Astrocyte (in vitro differentiated cells and primary cell): Measurements from ENCODE around the gene ACTR5. TPM values are rescaled to one million over a fixed set of nuclear protein-coding genes. Genes with fewer than 3 reads are reported as not detected.

ENCODE experiments used
- DNase-seq: peaks from one replicate; pipeline ENCODE4 v3.0.0-alpha.2; 2010; ENCODE audit warnings: low read depth
- FAIRE-seq: peaks from 2 replicates; lab custom pipeline; 2011; peaks lifted over from hg19 to GRCh38; lab: Jason Lieb, UNC
- H2AFZ ChIP-seq: 2 replicates; pipeline ENCODE4 v1.6.0; 2012; ENCODE audit warnings: low read depth, low read length, inconsistent platforms
- H3K27ac ChIP-seq: 2 replicates; pipeline ENCODE4 v1.5.1; 2011; ENCODE audit warnings: low read depth, low read length, inconsistent platforms
- H3K27me3 ChIP-seq: 2 replicates; pipeline ENCODE4 v1.6.0; 2011; ENCODE audit warnings: low read length, inconsistent platforms; ENCODE audit not compliant: insufficient read depth
- H3K36me3 ChIP-seq: 2 replicates; pipeline ENCODE4 v1.5.1; 2011; ENCODE audit warnings: low read length, inconsistent platforms; ENCODE audit not compliant: insufficient read depth
- H3K4me1 ChIP-seq: 2 replicates; pipeline ENCODE4 v1.5.1; 2011; ENCODE audit warnings: low read length, inconsistent platforms; ENCODE audit not compliant: insufficient read depth
- H3K4me2 ChIP-seq: 2 replicates; pipeline ENCODE4 v1.6.0; 2012; ENCODE audit warnings: low read length, inconsistent platforms
- H3K4me3 ChIP-seq: 2 replicates; pipeline ENCODE4 v1.5.1; 2011; ENCODE audit warnings: low read depth, mild to moderate bottlenecking, low read length, inconsistent platforms; ENCODE audit not compliant: insufficient read depth
- H3K79me2 ChIP-seq: 2 replicates; pipeline ENCODE4 v1.6.0; 2012; ENCODE audit warnings: mild to moderate bottlenecking, low read length, inconsistent platforms; ENCODE audit not compliant: insufficient read depth
- H3K9ac ChIP-seq: 2 replicates; pipeline ENCODE4 v1.6.0; 2012; ENCODE audit warnings: mild to moderate bottlenecking, low read length, inconsistent platforms
- H3K9me3 ChIP-seq: 2 replicates; pipeline ENCODE4 v1.5.1; 2012; ENCODE audit warnings: low read depth, mild to moderate bottlenecking, low read length, inconsistent platforms; ENCODE audit not compliant: insufficient read depth
- H4K20me1 ChIP-seq: 2 replicates; pipeline ENCODE4 v1.6.0; 2012; ENCODE audit warnings: low read length, inconsistent platforms; ENCODE audit not compliant: insufficient read depth
- H3K27ac Mint-ChIP-seq: one replicate; pipeline ENCODE4 v1.8.0; 2021; ENCODE audit warnings: mild to moderate bottlenecking, mixed read lengths; ENCODE audit not compliant: unreplicated experiment
- H3K27me3 Mint-ChIP-seq: one replicate; pipeline ENCODE4 v1.8.0; 2021; ENCODE audit warnings: low read depth, mixed read lengths; ENCODE audit not compliant: unreplicated experiment
- H3K36me3 Mint-ChIP-seq: one replicate; pipeline ENCODE4 v1.8.0; 2021; ENCODE audit warnings: low read depth, mixed read lengths; ENCODE audit not compliant: unreplicated experiment
- H3K4me1 Mint-ChIP-seq: one replicate; pipeline ENCODE4 v1.8.0; 2021; ENCODE audit warnings: low read depth, mixed read lengths; ENCODE audit not compliant: unreplicated experiment
- H3K4me3 Mint-ChIP-seq: one replicate; pipeline ENCODE4 v1.8.0; 2021; ENCODE audit warnings: mild to moderate bottlenecking, moderate library complexity, mixed read lengths; ENCODE audit not compliant: unreplicated experiment
- H3K9me3 Mint-ChIP-seq: one replicate; pipeline ENCODE4 v1.8.0; 2021; ENCODE audit warnings: mild to moderate bottlenecking, mixed read lengths; ENCODE audit not compliant: unreplicated experiment
- CTCF ChIP-seq: IDR thresholded peaks from 2 replicates; pipeline ENCODE4 v1.5.1; 2011; ENCODE audit warnings: low read depth, mild to moderate bottlenecking, inconsistent platforms, low read length, moderate library complexity; ENCODE audit not compliant: insufficient read depth
- EZH2 ChIP-seq: IDR thresholded peaks from 2 replicates; pipeline ENCODE4 v1.6.1; 2012; ENCODE audit warnings: mild to moderate bottlenecking, low read length, inconsistent platforms; ENCODE audit not compliant: insufficient read depth
- total RNA-seq: library from RNA; stranded (reverse); gene quantifications from 2 replicates; pipeline ENCODE4 v1.2.1, GENCODE V29; 2021

The ACTR5 gene
- total RNA-seq, 1 donor from 2014 or later: 4.0 TPM

DNA sequence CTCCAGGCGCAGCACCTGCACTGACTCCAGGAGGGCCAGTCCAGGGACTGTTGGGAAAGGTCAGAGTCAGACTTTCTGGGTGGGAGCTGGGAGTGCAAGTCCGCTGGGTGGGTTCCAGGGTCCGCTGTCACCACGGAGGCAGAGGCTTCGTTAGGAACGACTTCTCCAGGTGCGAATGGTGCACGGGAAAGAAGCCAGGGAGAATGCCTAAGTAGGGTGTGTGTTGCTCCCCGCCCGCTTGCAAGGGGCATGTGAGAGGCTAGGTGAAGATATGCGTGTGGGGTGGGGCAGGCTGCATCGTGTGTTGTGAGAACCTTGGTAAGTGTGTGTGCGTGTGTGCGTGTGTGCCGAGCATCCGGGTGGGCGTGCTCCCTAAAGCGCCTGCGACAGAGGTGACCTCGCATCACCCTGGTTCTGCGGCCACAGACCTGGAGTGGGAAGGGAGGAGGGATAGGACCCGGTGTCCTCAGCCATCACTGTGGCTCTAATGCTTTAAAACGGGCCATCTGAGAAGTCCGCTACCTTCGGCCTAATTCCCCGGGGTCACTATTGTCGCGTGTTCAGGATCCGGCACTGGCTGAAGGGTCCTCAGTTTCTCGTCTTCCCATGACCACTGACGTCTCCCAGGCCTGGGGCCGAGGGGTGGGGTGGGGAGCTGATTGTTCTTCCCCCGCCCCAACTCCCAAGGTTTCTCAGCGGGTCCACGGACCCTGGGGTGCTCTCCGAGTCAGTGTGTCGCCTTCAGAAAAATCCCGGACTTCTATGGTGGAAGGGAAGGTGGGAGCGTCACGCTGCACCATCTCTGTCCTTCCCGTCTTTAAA lies 17.9 kb upstream of the ACTR5 start:
- Mint-ChIP-seq H3K27me3 (peaks cover 92% of the 10 kb centered on the region), H3K4me1 (no peaks in the 10 kb centered on the region)
- no peak for FAIRE-seq

DNA sequence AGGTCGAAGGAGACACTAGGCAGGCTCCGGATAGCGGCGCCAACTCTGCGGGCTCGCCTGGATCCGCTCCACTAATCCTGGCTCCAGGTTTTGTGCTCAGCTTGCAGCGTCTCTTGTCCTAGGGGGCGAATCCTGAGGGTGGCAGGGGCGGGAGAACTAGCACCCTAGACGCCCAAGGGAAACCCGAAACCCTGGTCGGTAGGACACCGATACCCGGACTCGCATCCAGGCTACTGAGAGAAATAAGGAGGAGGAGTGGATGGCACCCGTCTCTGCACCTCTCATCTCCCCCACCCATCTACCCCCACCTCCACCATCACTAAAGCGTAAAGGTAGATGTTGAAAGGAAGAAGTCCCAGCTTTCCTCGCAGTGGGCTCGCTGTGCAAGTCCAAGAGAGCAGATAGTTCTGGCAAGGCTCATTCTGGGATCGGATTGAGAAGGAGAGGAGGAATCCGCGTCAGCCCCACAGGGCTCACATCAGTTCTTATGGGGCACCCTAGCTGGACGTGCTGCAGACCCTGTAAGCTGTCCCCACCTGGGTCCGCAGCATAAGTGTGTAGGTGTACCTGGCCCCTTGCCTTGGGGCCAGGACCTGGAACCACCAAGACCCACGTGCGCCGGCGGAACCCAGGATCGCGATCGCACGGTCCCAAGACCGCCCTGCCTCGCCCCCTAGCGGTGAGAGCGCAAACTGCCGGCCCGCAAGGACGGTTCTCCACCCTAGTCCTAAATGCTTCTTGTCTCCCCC lies 17.1 kb upstream of the ACTR5 start:
- no peaks in the 10 kb centered on the region for H3K36me3 ChIP-seq
- H3K4me1 Mint-ChIP-seq: no peaks in the 10 kb centered on the region
- peaks cover 2% of the 10 kb centered on the region for H3K36me3 Mint-ChIP-seq
- H3K9me3 Mint-ChIP-seq: peaks cover 41% of the 10 kb centered on the region
- peaks cover 3% of the 10 kb centered on the region for H3K4me1 ChIP-seq
- peaks cover 94% of the 10 kb centered on the region for H3K27me3 Mint-ChIP-seq
- peaks cover 9% of the 10 kb centered on the region for H3K9me3 ChIP-seq
- H3K4me2 ChIP-seq: peak overlapping the region; percentile 71
- peaks cover 4% of the 10 kb centered on the region for H4K20me1 ChIP-seq
- no peak overlapping the region for H3K27ac ChIP-seq
- FAIRE-seq (no peak), DNase-seq (peak; percentile 11)
- TF ChIP-seq CTCF: peak; percentile 81
- no peak for TF ChIP-seq EZH2
- H2AFZ ChIP-seq: peak overlapping the region; percentile 53
- no peak overlapping the region for H3K4me3 Mint-ChIP-seq
- peaks cover 94% of the 10 kb centered on the region for H3K27me3 ChIP-seq
- no peak overlapping the region for H3K4me3 ChIP-seq
- H3K27ac Mint-ChIP-seq: no peak overlapping the region
- H3K9ac ChIP-seq: no peak overlapping the region
- no peaks in the 10 kb centered on the region for H3K79me2 ChIP-seq

More for the DNA sequence above, 17.9 kb upstream of the ACTR5 start:
- H3K9me3 Mint-ChIP-seq: peaks cover 46% of the 10 kb centered on the region
- H3K4me3 Mint-ChIP-seq: no peak overlapping the region
- no peak overlapping the region for H3K4me3 ChIP-seq
- peaks cover 3% of the 10 kb centered on the region for H3K4me1 ChIP-seq
- H4K20me1 ChIP-seq: peaks cover 9% of the 10 kb centered on the region
- H3K36me3 ChIP-seq: no peaks in the 10 kb centered on the region
- peaks cover 9% of the 10 kb centered on the region for H3K9me3 ChIP-seq
- H3K36me3 Mint-ChIP-seq: peaks cover 4% of the 10 kb centered on the region
- DNase-seq: no peak
- H3K9ac ChIP-seq: no peak overlapping the region
- no peak overlapping the region for H2AFZ ChIP-seq
- H3K27me3 ChIP-seq: peaks cover 94% of the 10 kb centered on the region
- TF ChIP-seq CTCF: no peak
- TF ChIP-seq EZH2: peak; percentile 69
- H3K27ac Mint-ChIP-seq: no peak overlapping the region
- H3K4me2 ChIP-seq: peak overlapping the region; percentile 71
- H3K79me2 ChIP-seq: no peaks in the 10 kb centered on the region
- no peak overlapping the region for H3K27ac ChIP-seq
